ENCODE data around the gene MSANTD4.

- no peak for TF ChIP-seq POLR2A (IDR thresholded peaks at IDR 0.05)
- TF ChIP-seq, protein P1, sequence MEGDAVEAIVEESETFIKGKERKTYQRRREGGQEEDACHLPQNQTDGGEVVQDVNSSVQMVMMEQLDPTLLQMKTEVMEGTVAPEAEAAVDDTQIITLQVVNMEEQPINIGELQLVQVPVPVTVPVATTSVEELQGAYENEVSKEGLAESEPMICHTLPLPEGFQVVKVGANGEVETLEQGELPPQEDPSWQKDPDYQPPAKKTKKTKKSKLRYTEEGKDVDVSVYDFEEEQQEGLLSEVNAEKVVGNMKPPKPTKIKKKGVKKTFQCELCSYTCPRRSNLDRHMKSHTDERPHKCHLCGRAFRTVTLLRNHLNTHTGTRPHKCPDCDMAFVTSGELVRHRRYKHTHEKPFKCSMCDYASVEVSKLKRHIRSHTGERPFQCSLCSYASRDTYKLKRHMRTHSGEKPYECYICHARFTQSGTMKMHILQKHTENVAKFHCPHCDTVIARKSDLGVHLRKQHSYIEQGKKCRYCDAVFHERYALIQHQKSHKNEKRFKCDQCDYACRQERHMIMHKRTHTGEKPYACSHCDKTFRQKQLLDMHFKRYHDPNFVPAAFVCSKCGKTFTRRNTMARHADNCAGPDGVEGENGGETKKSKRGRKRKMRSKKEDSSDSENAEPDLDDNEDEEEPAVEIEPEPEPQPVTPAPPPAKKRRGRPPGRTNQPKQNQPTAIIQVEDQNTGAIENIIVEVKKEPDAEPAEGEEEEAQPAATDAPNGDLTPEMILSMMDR (IDR thresholded peaks at IDR 0.05 in 4 of 5, conservative IDR thresholded peaks at IDR 0.05 in 1 of 5): no peak
These were observed 8.6 kb upstream of the MSANTD4 start for GRCh38 chr11:106030609-106031008.
